HUDEP-2 (cell line): Measurements from ENCODE around the gene EYS.

Source experiments
- DNase-seq, 76 experiments: peaks; one replicate each; lab custom pipeline; 2025; ENCODE audit not compliant: unreplicated experiment in 76 of 76; lab: John Stamatoyannopoulos, UW

Gene EYS

GRCh38 chr6:63731930-63732329 is 1975.1 kb downstream of the EYS start:
- DNase-seq = no peak

GRCh38 chr6:63730311-63730710 is 1976.7 kb downstream of the EYS start:
- DNase-seq = no peak

GRCh38 chr6:63724721-63725120 is 1982.3 kb downstream of the EYS start:
- no peak for DNase-seq

- DNase-seq = no peak
Measured at GRCh38 chr6:63721181-63721580, 1985.8 kb downstream of the EYS start.

GRCh38 chr6:63716169-63716568 is 1990.9 kb downstream of the EYS start:
- no peak for DNase-seq

- DNase-seq = no peak
Measured at GRCh38 chr6:63714091-63714490, 1992.9 kb downstream of the EYS start.

GRCh38 chr6:63713332-63713731 is 1993.7 kb downstream of the EYS start:
- DNase-seq = no peak

- no peak for DNase-seq
Measured at GRCh38 chr6:63709148-63709547, 1997.9 kb downstream of the EYS start.

- no peak for DNase-seq
Measured at GRCh38 chr6:63708631-63709030, 1998.4 kb downstream of the EYS start.

GRCh38 chr6:63706630-63707029 is 2000.4 kb downstream of the EYS start:
- no peak for DNase-seq

GRCh38 chr6:63705707-63706106 is 2001.3 kb downstream of the EYS start:
- DNase-seq = no peak

- no peak for DNase-seq
Measured at GRCh38 chr6:63690221-63690620, 2016.8 kb downstream of the EYS start.

GRCh38 chr6:63689421-63689820 is 2017.6 kb downstream of the EYS start:
- DNase-seq = no peak

GRCh38 chr6:63685446-63686379 is 2021.3 kb downstream of the EYS start:
- DNase-seq = no peak

GRCh38 chr6:63683071-63683603 is 2023.9 kb downstream of the EYS start:
- DNase-seq = no peak

GRCh38 chr6:63677282-63677681 is 2029.7 kb downstream of the EYS start:
- no peak for DNase-seq

GRCh38 chr6:63676412-63677114 is 2030.5 kb downstream of the EYS start:
- no peak for DNase-seq

GRCh38 chr6:63675138-63675537 is 2031.9 kb downstream of the EYS start:
- no peak for DNase-seq

- DNase-seq = no peak
Measured at GRCh38 chr6:63674635-63675034, 2032.4 kb downstream of the EYS start.

GRCh38 chr6:63673692-63674091 is 2033.3 kb downstream of the EYS start:
- no peak for DNase-seq

GRCh38 chr6:63672582-63673129 is 2034.4 kb downstream of the EYS start:
- no peak for DNase-seq
